ENCODE results near the gene DCLRE1C.
"Not testable (repeated sequence)": the region's sequence is repeated elsewhere in the genome, so short reads cannot be mapped to it uniquely, and the experiment has no call there.

DCLRE1C gene

GRCh38 chr10:14954001-14954770 is at the start of gene DCLRE1C:
TSS of gene DCLRE1C (minus strand) at chr10:14954096. CDS start at chr10:14954010, 86 bp downstream.
- H3K27me3 ChIP-seq (ENCODE audit: insufficient read depth, low read length): no peaks in the 10 kb centered on the region
- no peaks in the 10 kb centered on the region for H3K9me3 ChIP-seq (ENCODE audit: insufficient read depth, low read depth, low read length)
- 0 out of 2 replicates have a peak, but pooled peaks cover 5% of the 10 kb centered on the region for H3K36me3 ChIP-seq (ENCODE audit: insufficient read depth, low read depth, low read length)
- H3K4me1 ChIP-seq (ENCODE audit: insufficient read depth, low read length): peaks cover 7% of the 10 kb centered on the region; the same call in 1 of the 2 replicates
- H3K27ac ChIP-seq (ENCODE audit: low read length): no peak within 1 kb of the TSS
- H3K9ac ChIP-seq (ENCODE audit: low read depth, low read length): peak within 1 kb of the TSS; percentile 86
- peak within 1 kb of the TSS; percentile 89 for H3K4me3 ChIP-seq (ENCODE audit: low read length)

DNA sequence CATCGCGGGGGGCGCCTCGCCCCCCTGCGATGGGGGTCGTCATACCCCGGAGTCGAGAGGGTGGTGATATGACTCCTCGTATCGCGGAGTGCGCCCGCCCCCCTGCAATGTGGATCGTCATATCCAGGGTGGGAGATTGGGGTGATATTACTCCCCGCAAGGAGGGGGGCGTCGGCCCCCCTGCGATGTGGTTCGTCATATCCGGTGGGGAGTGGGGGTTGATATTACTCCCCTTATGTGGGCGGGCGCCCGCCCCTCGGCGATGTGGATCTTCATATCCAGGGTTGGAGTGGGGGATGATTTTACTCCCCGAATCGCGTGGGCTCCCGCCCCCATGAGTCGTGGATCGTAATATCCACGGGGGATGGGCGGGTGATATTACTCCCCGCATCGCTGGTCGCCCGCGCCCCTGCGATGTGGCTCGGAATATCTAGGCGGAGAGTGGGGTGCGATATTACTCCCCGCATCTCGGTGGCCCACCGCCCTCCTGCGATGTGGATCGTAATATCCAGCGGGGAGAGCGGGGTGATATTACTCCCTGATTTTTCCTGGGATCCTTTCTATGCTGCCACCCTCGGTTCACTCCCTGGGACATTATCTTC is 42.2 kb upstream of the DCLRE1C start:
- Histone ChIP-seq H3K27ac (ENCODE audit: low read length) (no peak overlapping the region), H3K36me3 (ENCODE audit: insufficient read depth, low read depth, low read length) (no peaks in the 10 kb centered on the region), H3K4me3 (ENCODE audit: low read length) (no peak overlapping the region), H3K9me3 (ENCODE audit: insufficient read depth, low read depth, low read length) (no peaks in the 10 kb centered on the region), H3K9ac (ENCODE audit: low read depth, low read length) (no peak overlapping the region), H3K4me1 (ENCODE audit: insufficient read depth, low read length) (no peaks in the 10 kb centered on the region), H3K27me3 (ENCODE audit: insufficient read depth, low read length) (no peaks in the 10 kb centered on the region)

DNA sequence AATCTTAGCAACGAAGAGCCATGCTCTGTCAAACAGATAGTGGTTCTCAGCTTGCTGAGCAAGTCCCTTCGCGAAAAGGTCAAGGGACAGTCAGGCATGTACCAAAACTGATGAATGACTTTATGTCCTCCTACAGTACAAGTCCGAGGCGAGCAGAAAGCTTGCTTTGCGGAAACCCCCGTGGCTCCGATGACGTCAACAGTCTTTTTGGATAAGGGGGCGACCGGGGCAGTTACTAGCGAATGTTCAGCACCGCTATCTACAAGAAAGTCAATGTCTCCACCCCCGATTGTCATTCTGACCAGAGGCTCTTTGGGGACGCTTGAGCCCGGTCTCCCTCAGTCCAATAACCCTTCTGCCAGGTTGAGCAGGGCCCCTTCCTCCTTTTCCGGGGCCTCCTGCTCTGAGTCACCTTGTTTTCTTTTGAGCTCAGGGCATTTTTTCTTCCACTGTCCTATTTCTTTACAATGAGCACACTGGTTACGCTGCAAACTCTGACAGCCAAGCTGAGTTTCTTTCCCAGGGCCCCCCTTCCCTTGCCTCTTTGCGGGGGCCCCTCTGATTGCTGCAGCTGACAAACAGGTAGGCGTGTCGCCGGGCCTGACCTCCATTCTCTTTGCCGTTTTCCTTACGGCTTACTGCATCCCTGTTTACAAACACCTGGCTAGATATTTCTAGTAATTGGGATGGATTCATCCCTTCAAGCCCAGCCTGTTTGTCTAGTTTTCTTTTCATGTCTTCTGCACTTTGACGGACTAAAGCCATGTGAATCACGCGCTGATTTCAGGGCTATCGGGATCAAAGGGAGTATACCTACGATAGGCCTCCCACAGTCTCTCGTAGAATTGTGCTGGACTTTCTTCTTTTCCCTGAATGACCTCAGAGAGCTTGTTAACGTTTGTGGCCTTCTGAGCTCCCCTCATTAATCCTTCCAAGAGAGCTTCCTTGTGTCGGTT is 39.9 kb upstream of the DCLRE1C start:
- H3K9ac ChIP-seq (ENCODE audit: low read depth, low read length); H3K27ac ChIP-seq (ENCODE audit: low read length); H3K36me3 ChIP-seq (ENCODE audit: insufficient read depth, low read depth, low read length); H3K4me1 ChIP-seq (ENCODE audit: insufficient read depth, low read length); H3K4me3 ChIP-seq (ENCODE audit: low read length); H3K27me3 ChIP-seq (ENCODE audit: insufficient read depth, low read length); H3K9me3 ChIP-seq (ENCODE audit: insufficient read depth, low read depth, low read length): not testable (repeated sequence)

DNA sequence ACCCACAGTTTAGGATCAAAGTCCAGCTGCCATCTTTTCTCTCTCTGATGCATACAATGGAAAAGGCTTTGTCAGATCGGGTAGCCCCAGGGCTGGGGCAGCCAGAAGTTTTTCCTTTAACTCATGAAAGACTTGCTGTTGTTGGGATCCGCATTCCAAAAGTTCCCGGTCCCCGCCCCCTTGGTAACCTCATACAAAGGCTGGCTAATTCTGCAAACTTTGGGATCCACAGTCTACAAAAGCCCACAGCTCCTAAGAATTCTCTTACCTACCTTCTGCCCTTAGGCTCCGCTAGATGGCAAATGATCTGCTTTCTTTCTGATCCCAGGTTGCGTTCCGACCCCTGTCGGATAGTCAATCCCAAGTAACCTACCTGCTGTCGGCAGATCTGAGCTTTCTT is 38.4 kb upstream of the DCLRE1C start:
- not testable (repeated sequence) for H3K36me3 ChIP-seq (ENCODE audit: insufficient read depth, low read depth, low read length); H3K27ac ChIP-seq (ENCODE audit: low read length); H3K9me3 ChIP-seq (ENCODE audit: insufficient read depth, low read depth, low read length); H3K27me3 ChIP-seq (ENCODE audit: insufficient read depth, low read length); H3K4me3 ChIP-seq (ENCODE audit: low read length); H3K4me1 ChIP-seq (ENCODE audit: insufficient read depth, low read length); H3K9ac ChIP-seq (ENCODE audit: low read depth, low read length)

GRCh38 chr10:14991035-14991749 is 37.3 kb upstream of the DCLRE1C start:
- H3K9me3 ChIP-seq (ENCODE audit: insufficient read depth, low read depth, low read length); H3K27ac ChIP-seq (ENCODE audit: low read length); H3K27me3 ChIP-seq (ENCODE audit: insufficient read depth, low read length): not testable (repeated sequence)

GRCh38 chr10:14989552-14989951 is 35.7 kb upstream of the DCLRE1C start:
- not testable (repeated sequence) for H3K36me3 ChIP-seq (ENCODE audit: insufficient read depth, low read depth, low read length); H3K4me3 ChIP-seq (ENCODE audit: low read length); H3K9ac ChIP-seq (ENCODE audit: low read depth, low read length); H3K27me3 ChIP-seq (ENCODE audit: insufficient read depth, low read length); H3K27ac ChIP-seq (ENCODE audit: low read length); H3K4me1 ChIP-seq (ENCODE audit: insufficient read depth, low read length); H3K9me3 ChIP-seq (ENCODE audit: insufficient read depth, low read depth, low read length)

More at GRCh38 chr10:14991035-14991749, 37.3 kb upstream of the DCLRE1C start:
- H3K36me3 ChIP-seq (ENCODE audit: insufficient read depth, low read depth, low read length); H3K9ac ChIP-seq (ENCODE audit: low read depth, low read length); H3K4me3 ChIP-seq (ENCODE audit: low read length); H3K4me1 ChIP-seq (ENCODE audit: insufficient read depth, low read length): not testable (repeated sequence)

DNA sequence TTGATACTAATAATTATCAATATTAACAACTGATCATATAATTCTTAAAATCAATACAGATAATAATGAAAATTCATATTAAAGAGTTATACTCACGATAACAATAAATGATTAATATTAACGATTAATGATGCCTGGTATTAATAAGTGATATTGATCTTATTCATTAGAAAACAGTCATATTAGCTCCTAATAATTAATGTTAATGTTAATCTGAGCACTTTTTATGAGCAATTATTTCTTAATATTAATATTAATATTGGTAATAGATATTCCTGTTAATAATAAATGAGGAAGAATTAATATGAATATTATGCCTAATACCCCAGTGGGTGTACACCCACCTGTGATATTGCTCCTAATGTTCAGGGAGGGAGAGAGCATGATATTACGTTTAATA is 28.8 kb upstream of the DCLRE1C start:
- Histone ChIP-seq H3K4me1 (ENCODE audit: insufficient read depth, low read length) (no peaks in the 10 kb centered on the region), H3K36me3 (ENCODE audit: insufficient read depth, low read depth, low read length) (no peaks in the 10 kb centered on the region), H3K27ac (ENCODE audit: low read length) (no peak overlapping the region), H3K9ac (ENCODE audit: low read depth, low read length) (no peak overlapping the region), H3K4me3 (ENCODE audit: low read length) (no peak overlapping the region), H3K9me3 (ENCODE audit: insufficient read depth, low read depth, low read length) (no peaks in the 10 kb centered on the region), H3K27me3 (ENCODE audit: insufficient read depth, low read length) (no peaks in the 10 kb centered on the region)

- H3K27me3 ChIP-seq (ENCODE audit: insufficient read depth, low read length): no peaks in the 10 kb centered on the region
- H3K27ac ChIP-seq (ENCODE audit: low read length): no peak overlapping the region
- no peak overlapping the region for H3K4me3 ChIP-seq (ENCODE audit: low read length)
- H3K9ac ChIP-seq (ENCODE audit: low read depth, low read length): no peak overlapping the region
- H3K9me3 ChIP-seq (ENCODE audit: insufficient read depth, low read depth, low read length): no peaks in the 10 kb centered on the region
- no peaks in the 10 kb centered on the region for H3K36me3 ChIP-seq (ENCODE audit: insufficient read depth, low read depth, low read length)
- no peaks in the 10 kb centered on the region for H3K4me1 ChIP-seq (ENCODE audit: insufficient read depth, low read length)
Observed at GRCh38 chr10:14975672-14976273, 21.9 kb upstream of the DCLRE1C start.

DNA sequence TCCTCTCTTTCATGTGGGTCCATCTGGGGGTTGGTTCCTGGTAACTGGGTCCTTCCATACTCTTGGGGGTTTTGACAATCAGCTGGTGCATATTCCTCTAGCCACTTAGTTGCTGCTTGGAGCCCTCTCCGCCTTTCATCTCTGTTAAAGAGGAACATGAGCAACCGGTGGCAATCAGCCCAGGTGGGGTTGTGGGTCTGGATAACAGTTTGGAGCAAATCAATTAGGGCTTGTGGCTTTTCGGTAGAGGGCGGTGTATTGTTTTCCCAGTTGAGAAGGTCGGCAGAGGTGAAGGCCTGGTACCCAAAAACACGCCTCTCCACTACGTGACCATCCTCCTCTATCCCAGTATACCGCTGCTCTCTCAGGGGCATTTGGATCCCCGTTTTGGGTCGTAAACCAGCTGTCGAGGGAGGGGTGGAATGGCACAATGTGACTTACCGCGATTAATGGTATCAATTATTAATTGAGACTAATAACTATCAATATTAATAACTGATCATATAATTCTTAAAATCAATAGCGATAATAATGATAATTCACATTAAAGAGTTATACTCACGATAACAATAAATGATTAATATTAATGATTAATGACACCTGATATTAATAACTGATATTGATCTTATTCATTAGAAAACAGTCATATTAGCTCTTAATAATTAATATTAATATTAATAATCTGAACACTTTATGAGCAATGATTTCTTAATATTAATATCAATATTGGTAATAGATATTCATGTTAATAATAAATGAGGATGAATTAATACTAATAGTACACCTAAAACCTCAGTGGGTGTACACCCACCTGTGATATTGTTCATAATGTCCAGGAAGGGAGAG is 20.5 kb upstream of the DCLRE1C start:
- not testable (repeated sequence) for H3K27me3 ChIP-seq (ENCODE audit: insufficient read depth, low read length); H3K4me1 ChIP-seq (ENCODE audit: insufficient read depth, low read length); H3K9ac ChIP-seq (ENCODE audit: low read depth, low read length); H3K9me3 ChIP-seq (ENCODE audit: insufficient read depth, low read depth, low read length); H3K36me3 ChIP-seq (ENCODE audit: insufficient read depth, low read depth, low read length); H3K27ac ChIP-seq (ENCODE audit: low read length); H3K4me3 ChIP-seq (ENCODE audit: low read length)

DNA sequence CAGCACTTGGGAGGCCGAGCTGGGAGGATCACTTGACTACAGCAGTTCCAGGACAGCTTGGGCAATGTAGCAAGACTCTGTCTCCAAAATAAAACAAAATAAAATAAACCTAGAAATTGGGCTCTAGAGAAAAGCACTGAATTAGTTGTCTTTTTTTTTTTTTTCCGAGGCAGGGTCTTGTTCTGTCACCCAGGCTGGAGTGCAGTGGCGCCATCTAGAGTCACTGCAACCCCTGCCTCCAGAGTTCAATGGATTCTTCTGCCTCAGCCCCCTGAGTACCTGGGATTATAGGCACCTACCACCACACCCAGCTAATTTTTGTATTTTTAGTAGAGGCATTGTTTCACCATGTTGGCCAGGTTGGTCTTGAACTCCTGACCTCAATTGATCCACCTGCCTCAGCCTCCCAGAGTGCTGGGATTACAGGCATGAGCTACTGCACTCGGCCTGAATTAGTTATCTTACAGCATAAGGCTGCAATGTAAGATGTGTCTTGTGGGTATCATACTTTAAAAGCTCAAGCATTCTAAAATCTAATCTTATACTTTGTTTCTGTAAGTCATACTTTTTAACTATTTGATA is 18.1 kb upstream of the DCLRE1C start:
- Histone ChIP-seq H3K27me3 (ENCODE audit: insufficient read depth, low read length) (no peaks in the 10 kb centered on the region), H3K36me3 (ENCODE audit: insufficient read depth, low read depth, low read length) (no peaks in the 10 kb centered on the region), H3K9me3 (ENCODE audit: insufficient read depth, low read depth, low read length) (no peaks in the 10 kb centered on the region), H3K4me3 (ENCODE audit: low read length) (no peak overlapping the region), H3K9ac (ENCODE audit: low read depth, low read length) (no peak overlapping the region), H3K4me1 (ENCODE audit: insufficient read depth, low read length) (no peaks in the 10 kb centered on the region), H3K27ac (ENCODE audit: low read length) (no peak overlapping the region)
